Right lobe of liver (tissue), 4 donors: Measurements from ENCODE around the gene PTK7.

Experiments used
- POLR2A ChIP-seq: fragments of 450-650 bp; IDR thresholded peaks from one replicate; pipeline ENCODE4 v1.6.1; 2017; ENCODE audit warnings: antibody characterized with exemption, mild to moderate bottlenecking
- TF ChIP-seq, protein P1 (sequence below), 4 donors: fragments of 200-600 bp in 3 of 4; fragments of 450-650 bp in 1 of 4; IDR thresholded peaks; one replicate each; pipeline versions ENCODE4 v1.5.1 to v1.8.0; 2016 to 2022; ENCODE audit warnings: antibody characterized with exemption in 4 of 4, mild to moderate bottlenecking in 2 of 4
- donor health status: DM: no; HTN: no; CAD: no.
- donor health status: DM: no; HTN: no; CAD: no.
- donor health status: DM: no; HTN: yes; CAD: no.

DNA sequence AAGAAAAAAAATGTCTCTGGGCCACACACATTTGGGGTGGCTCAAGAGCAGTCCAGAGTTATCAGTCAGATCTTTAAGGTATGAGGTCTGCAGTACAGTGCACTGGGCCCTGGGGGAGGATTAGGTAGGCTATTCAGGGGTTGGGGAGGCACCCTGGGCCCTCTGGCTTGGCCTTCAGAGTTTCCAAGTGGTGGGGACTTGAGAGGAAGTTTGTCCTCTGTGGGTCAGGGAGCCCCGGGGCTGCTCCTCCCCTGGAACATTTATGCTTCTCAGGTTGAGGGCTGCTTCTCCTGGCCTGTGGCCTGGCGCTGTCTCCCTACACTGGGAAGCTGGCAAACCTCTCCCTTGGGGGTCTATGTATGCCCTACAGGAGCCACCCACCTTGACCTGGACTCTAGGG is 46.0 kb downstream of the PTK7 start:
- TF ChIP-seq POLR2A: no peak
- TF ChIP-seq, protein P1, sequence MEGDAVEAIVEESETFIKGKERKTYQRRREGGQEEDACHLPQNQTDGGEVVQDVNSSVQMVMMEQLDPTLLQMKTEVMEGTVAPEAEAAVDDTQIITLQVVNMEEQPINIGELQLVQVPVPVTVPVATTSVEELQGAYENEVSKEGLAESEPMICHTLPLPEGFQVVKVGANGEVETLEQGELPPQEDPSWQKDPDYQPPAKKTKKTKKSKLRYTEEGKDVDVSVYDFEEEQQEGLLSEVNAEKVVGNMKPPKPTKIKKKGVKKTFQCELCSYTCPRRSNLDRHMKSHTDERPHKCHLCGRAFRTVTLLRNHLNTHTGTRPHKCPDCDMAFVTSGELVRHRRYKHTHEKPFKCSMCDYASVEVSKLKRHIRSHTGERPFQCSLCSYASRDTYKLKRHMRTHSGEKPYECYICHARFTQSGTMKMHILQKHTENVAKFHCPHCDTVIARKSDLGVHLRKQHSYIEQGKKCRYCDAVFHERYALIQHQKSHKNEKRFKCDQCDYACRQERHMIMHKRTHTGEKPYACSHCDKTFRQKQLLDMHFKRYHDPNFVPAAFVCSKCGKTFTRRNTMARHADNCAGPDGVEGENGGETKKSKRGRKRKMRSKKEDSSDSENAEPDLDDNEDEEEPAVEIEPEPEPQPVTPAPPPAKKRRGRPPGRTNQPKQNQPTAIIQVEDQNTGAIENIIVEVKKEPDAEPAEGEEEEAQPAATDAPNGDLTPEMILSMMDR (IDR thresholded peaks at IDR 0.05): no peak
